ENCODE results near the gene SULF2. TPM values are rescaled to one million over a fixed set of nuclear protein-coding genes. Genes with fewer than 3 reads are reported as not detected.

SULF2 gene
- total and polyA plus RNA-seq, 9 of the 15 experiments (the other 6 are each of a cell fraction or from before 2014, with no cell fraction given): 0.33 TPM; not detected in 8

- no peak for TF ChIP-seq TFE3 (CRISPR knock-in tag; IDR thresholded peaks at IDR 0.05)
Measured at GRCh38 chr20:47667086-47667485, 118.2 kb downstream of the SULF2 start (continued).

GRCh38 chr20:47666304-47666703, 119.0 kb downstream of the SULF2 start:
- in situ Hi-C loops (cut with MboI): no loop called here
- POLR2A ChIA-PET: no interaction called here

More at GRCh38 chr20:47666304-47666703, 119.0 kb downstream of the SULF2 start:
- ATAC-seq: no peak
- no peak overlapping the region for H3K9ac ChIP-seq (ENCODE audit: insufficient read depth in 1 of 2, low read depth in 2 of 2, low read length in 2 of 2)
- no peaks in the 10 kb centered on the region for H3K36me3 ChIP-seq (ENCODE audit: control insufficient read depth, insufficient read depth, low read length)
- no peaks in the 10 kb centered on the region for H3K9me1 ChIP-seq (ENCODE audit: control insufficient read depth, insufficient read depth, low read length)
- no peak for DNase-seq (ENCODE audit: extremely low read depth in 1 of 4, low spot score in 3 of 4)
- H3K4me1 ChIP-seq (replicated peaks in 1 of 2; ENCODE audit: control insufficient read depth in 2 of 2, insufficient read depth in 2 of 2, low read length in 2 of 2): peaks cover 0 to 11% of the 10 kb centered on the region in 2 experiments; a peak in 2 of 5 replicates
- no peak for FAIRE-seq
- no peak overlapping the region for H3K27ac ChIP-seq (ENCODE audit: extremely low read depth, low read depth, low read length)
- no peaks in the 10 kb centered on the region for H3K9me3 ChIP-seq (replicated peaks; ENCODE audit: control insufficient read depth, insufficient read depth, low read depth, low read length)
- TF ChIP-seq TCF3 (CRISPR knock-in tag; IDR thresholded peaks at IDR 0.05) (no peak), ZNF740 (CRISPR knock-in tag; IDR thresholded peaks at IDR 0.05) (no peak), ZNF740 (tag; IDR thresholded peaks at IDR 0.05) (no peak), POLR2G (IDR thresholded peaks at IDR 0.05; ENCODE audit: low read depth, low read length) (0 out of 2 replicates have a peak, but pooled peaks have one; percentile 26), TAF9B (IDR thresholded peaks at IDR 0.05; ENCODE audit: partially characterized antibody) (no peak), HDAC8 (tag; IDR thresholded peaks at IDR 0.05) (no peak)
- no TSS peak for BruUV-seq (replicated peaks)
- H3K4me3 ChIP-seq: no peak overlapping the region
- intact Hi-C loops (cut with micrococcal nuclease): no loop called here
- no peaks in the 10 kb centered on the region for H3K79me2 ChIP-seq (ENCODE audit: control insufficient read depth, insufficient read depth, low read length)
- H2AFZ ChIP-seq (ENCODE audit: low read depth, low read length): no peak overlapping the region
- peaks cover 24% of the 10 kb centered on the region for H4K20me1 ChIP-seq (replicated peaks; ENCODE audit: control insufficient read depth, insufficient read depth, low read length)
- CTCF ChIA-PET (ENCODE audit: low intra/inter-chr PET ratio): no interaction called here
- H3K27me3 ChIP-seq (ENCODE audit: control insufficient read depth in 2 of 2, insufficient read depth in 2 of 2, low read length in 2 of 2): peaks cover 59 to 65% of the 10 kb centered on the region in 2 experiments
- WGBS (ENCODE audit: insufficient coverage, low coverage, missing lambda C conversion rate): 19% methylated on average over 18 of the region's 19 CpGs
- H3K4me2 ChIP-seq (ENCODE audit: insufficient read depth, low read length): no peak overlapping the region
